Body of pancreas (tissue), 4 donors: ENCODE results near the gene SLC11A2. TPM values are rescaled to one million over a fixed set of nuclear protein-coding genes. Genes with fewer than 3 reads are reported as not detected.
"Not testable (repeated sequence)": the region's sequence is repeated elsewhere in the genome, so short reads cannot be mapped to it uniquely, and the experiment has no call there.

Experiments used
- ATAC-seq: fragments of 150-250 bp; one replicate; pipeline ENCODE4 v1.9.1; 2016
- DNase-seq, 4 donors: peaks; one replicate each; pipeline ENCODE4 v3.0.0-alpha.2; 2019
- H3K27ac ChIP-seq, 4 donors: fragments of 200-600 bp; sonication (generic); 1 replicate in 3 of 4; 2 replicates in 1 of 4; pipeline versions ENCODE4 v1.5.1 to v1.6.1; 2016 to 2019; ENCODE audit warnings: mild to moderate bottlenecking in 1 of 4, mixed read lengths in 1 of 4, moderate library complexity in 1 of 4
- H3K27me3 ChIP-seq, 2 donors: fragments of 200-600 bp; sonication (generic); one replicate each; pipeline ENCODE4 v1.6.0; 2016; ENCODE audit warnings: mild to moderate bottlenecking in 1 of 2
- H3K36me3 ChIP-seq, 2 donors: fragments of 200-600 bp; sonication (generic); replicated peaks in 1 of 2; 2 replicates each; pipeline ENCODE4 v1.5.1; 2016; ENCODE audit warnings: low read depth in 2 of 2; ENCODE audit not compliant: insufficient read depth in 1 of 2
- H3K4me1 ChIP-seq: fragments of 200-600 bp; sonication (generic); one replicate; pipeline ENCODE4 v1.6.0; 2016
- H3K4me3 ChIP-seq, 2 donors: fragments of 200-600 bp; sonication (generic); 1 replicate in 1 of 2; 2 replicates in 1 of 2; pipeline ENCODE4 v1.5.1; 2016 to 2019
- H3K9me3 ChIP-seq, 3 donors: fragments of 200-600 bp; sonication (generic); 1 replicate in 2 of 3; 2 replicates in 1 of 3; pipeline ENCODE4 v1.5.1; 2016
- CTCF ChIP-seq, 7 experiments: fragments of 450-650 bp in 4 of 7; fragments of 200-600 bp in 3 of 7; sonication (generic) in 3 of 7; IDR thresholded peaks; one replicate each; pipeline ENCODE4 v1.5.1; 2016 to 2019; ENCODE audit warnings: antibody characterized with exemption in 7 of 7
- POLR2A ChIP-seq, 3 donors: fragments of 450-650 bp; IDR thresholded peaks; one replicate each; pipeline ENCODE4 v1.6.1; 2016; ENCODE audit warnings: antibody characterized with exemption in 3 of 3, mild to moderate bottlenecking in 2 of 3
- WGBS, 2 donors: methylation state at CpG; one replicate each; pipeline ENCODE4 v1.1.5; 2017; 5-methylcytosine and 5-hydroxymethylcytosine counted together
- intact Hi-C: fragments of 100-400 bp; cut with DNase I; formaldehyde crosslinking; loops from one replicate; pipeline ENCODE4 v1.15.1; 2023
- small RNA-seq: library from RNA; depleted of rRNA; stranded (forward); fragments of <200 nt; gene quantifications from one replicate; pipeline ENCODE3, GENCODE V24; 2016
- total RNA-seq, 2 donors: library from RNA; depleted of rRNA; stranded (reverse); fragments of >200 nt; gene quantifications; one replicate each; pipeline ENCODE4 v1.1.0, GENCODE V29; 2016

Gene SLC11A2
- total RNA-seq, 2 donors from 2014 or later = 53.2 to 55.0 TPM

GRCh38 chr12:50933459-50934124 is 92.6 kb downstream of the SLC11A2 start:
- WGBS, 2 donors = 82 to 95% methylated on average over 2 of the region's 2 CpGs
- Histone ChIP-seq H3K4me3 (no peak overlapping the region), H3K9me3 (peaks cover 0 to 8% (median 0%) of the 10 kb centered on the region in 3 donors), H3K27me3 (no peaks in the 10 kb centered on the region), H3K27ac (peak overlapping the region in 3 of 4 donors; percentile 4 to 73 (median 29)), H3K36me3 (peaks cover 0 to 8% of the 10 kb centered on the region in 2 donors), H3K4me1 (peaks cover 63% of the 10 kb centered on the region)
- TF ChIP-seq POLR2A (IDR thresholded peaks at IDR 0.05) (no peak), CTCF (IDR thresholded peaks at IDR 0.05) (no peak)
- intact Hi-C loops = no loop called here
- DNase-seq (no peak), ATAC-seq (no peak)

GRCh38 chr12:50932787-50933280 is 93.3 kb downstream of the SLC11A2 start:
- no peak for DNase-seq
- Histone ChIP-seq H3K9me3 (peaks cover 0 to 8% (median 0%) of the 10 kb centered on the region in 3 donors), H3K27me3 (no peaks in the 10 kb centered on the region), H3K4me1 (peaks cover 71% of the 10 kb centered on the region), H3K27ac (peak overlapping the region in 2 of 4 donors; percentile 29 to 73), H3K36me3 (peaks cover 0 to 8% of the 10 kb centered on the region in 2 donors), H3K4me3 (no peak overlapping the region)
- intact Hi-C loops = no loop called here
- no peak for TF ChIP-seq POLR2A (IDR thresholded peaks at IDR 0.05)
- no peak for ATAC-seq
- 38 to 66% methylated on average over 2 of the region's 2 CpGs for WGBS, 2 donors

GRCh38 chr12:50930477-50930876 is 95.7 kb downstream of the SLC11A2 start:
- intact Hi-C loops, H3K4me3 ChIP-seq, H3K36me3 ChIP-seq, H3K9me3 ChIP-seq, H3K27me3 ChIP-seq, H3K27ac ChIP-seq, ATAC-seq, DNase-seq: not testable (repeated sequence)
- 87 to 91% methylated on average over 12 of the region's 12 CpGs for WGBS, 2 donors
- peaks cover 70% of the 10 kb centered on the region for H3K4me1 ChIP-seq

- no peak for TF ChIP-seq CTCF (IDR thresholded peaks at IDR 0.05)
- no peak for TF ChIP-seq POLR2A (IDR thresholded peaks at IDR 0.05)
- Histone ChIP-seq H3K4me1 (peaks cover 63% of the 10 kb centered on the region), H3K9me3 (no peaks in the 10 kb centered on the region), H3K27me3 (no peaks in the 10 kb centered on the region), H3K27ac (no peak overlapping the region), H3K4me3 (no peak overlapping the region), H3K36me3 (peaks cover 0 to 8% of the 10 kb centered on the region in 2 donors)
- no peak for ATAC-seq
- 85 to 87% methylated on average over 3 of the region's 3 CpGs for WGBS, 2 donors
- DNase-seq = no peak
- intact Hi-C loops = no loop called here
These were observed 96.4 kb downstream of the SLC11A2 start for GRCh38 chr12:50929831-50930230.

Small RNA genes within 50 kb of the gene (small RNA-seq; reads per million reads assigned to genes)
- gene AC008121.1 (not detected), gene RF00019 (not detected), gene RNU6-1273P (not detected), gene RNU6-87P (not detected)

Other genes with a start within 250 kb of the SLC11A2 start
- gene TMPRSS12, start 183.5 kb downstream of the SLC11A2 start, total RNA-seq = not detected
- not detected for gene HIGD1C, start 73.8 kb downstream of the SLC11A2 start, total RNA-seq
- gene LETMD1, start 21.9 kb upstream of the SLC11A2 start, total RNA-seq = 10 to 100 TPM; 57.4 to 71.6 TPM
- gene CSRNP2, start 57.2 kb upstream of the SLC11A2 start, total RNA-seq = 10 to 100 TPM; 20.8 to 25.4 TPM
- 1 to 10 TPM; 7.9 to 9.9 TPM for gene TFCP2, start 146.8 kb upstream of the SLC11A2 start, total RNA-seq
- 1 to 10 TPM; 6.2 to 9.6 TPM for gene POU6F1, start 191.7 kb upstream of the SLC11A2 start, total RNA-seq
- gene DAZAP2, start 212.4 kb upstream of the SLC11A2 start, total RNA-seq = 10 to 100 TPM; 77.1 to 87.7 TPM
- gene SMAGP, start 244.0 kb upstream of the SLC11A2 start, total RNA-seq = 1 to 10 TPM; 7.0 to 8.6 TPM